ENCODE measurements around the gene NSD2. TPM values are rescaled to one million over a fixed set of nuclear protein-coding genes. Genes with fewer than 3 reads are reported as not detected.

NSD2 gene
- total RNA-seq, 1 experiment from 2014 or later = 122 TPM

DNA sequence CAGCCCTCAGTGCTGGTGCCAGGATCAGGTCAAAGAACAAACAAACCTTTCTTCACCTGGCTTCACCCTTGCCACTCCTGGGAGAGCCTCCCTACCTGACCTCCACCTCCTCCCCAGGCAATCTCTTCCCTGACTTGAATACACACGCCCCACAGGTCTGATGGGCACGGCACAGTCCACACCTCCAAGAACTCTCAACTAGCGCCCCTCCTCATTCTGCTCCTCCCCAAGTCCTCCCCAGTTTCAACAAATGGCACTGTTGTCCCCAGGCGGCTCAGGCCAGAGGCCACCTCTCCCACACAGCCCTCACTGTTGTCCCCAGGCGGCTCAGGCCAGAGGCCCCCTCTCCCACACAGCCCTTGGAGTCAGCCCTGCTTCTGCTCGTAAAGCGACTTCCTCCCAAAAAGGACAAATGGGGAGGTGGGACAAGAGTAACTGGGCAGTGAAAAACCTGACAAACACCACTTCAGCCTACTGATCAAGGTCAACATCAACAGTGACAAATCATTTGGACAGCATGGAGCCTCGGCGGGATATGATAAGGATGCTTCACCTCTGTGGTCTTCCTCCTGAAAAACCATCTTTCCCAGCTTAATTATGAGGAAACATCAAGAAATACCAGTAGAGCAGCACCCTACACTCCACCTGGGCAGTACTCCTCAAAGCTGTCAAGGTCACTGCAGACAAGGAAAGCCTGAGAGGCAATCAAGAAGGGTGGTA, 18.1 kb upstream of the NSD2 start:
- Mint-ChIP-seq H3K4me1 (ENCODE audit: low read depth, unreplicated experiment) (peaks cover 7% of the 10 kb centered on the region), H3K9me3 (ENCODE audit: unreplicated experiment) (no peaks in the 10 kb centered on the region), H3K27me3 (ENCODE audit: insufficient read depth, unreplicated experiment) (no peaks in the 10 kb centered on the region), H3K27ac (ENCODE audit: unreplicated experiment) (no peak overlapping the region), H3K36me3 (ENCODE audit: insufficient read depth, unreplicated experiment) (peaks cover 18% of the 10 kb centered on the region), H3K4me3 (ENCODE audit: unreplicated experiment) (peak overlapping the region; percentile 24)
- no peaks in the 10 kb centered on the region for H3K9me3 ChIP-seq
- no peak for DNase-seq
- TF ChIP-seq, protein P1, sequence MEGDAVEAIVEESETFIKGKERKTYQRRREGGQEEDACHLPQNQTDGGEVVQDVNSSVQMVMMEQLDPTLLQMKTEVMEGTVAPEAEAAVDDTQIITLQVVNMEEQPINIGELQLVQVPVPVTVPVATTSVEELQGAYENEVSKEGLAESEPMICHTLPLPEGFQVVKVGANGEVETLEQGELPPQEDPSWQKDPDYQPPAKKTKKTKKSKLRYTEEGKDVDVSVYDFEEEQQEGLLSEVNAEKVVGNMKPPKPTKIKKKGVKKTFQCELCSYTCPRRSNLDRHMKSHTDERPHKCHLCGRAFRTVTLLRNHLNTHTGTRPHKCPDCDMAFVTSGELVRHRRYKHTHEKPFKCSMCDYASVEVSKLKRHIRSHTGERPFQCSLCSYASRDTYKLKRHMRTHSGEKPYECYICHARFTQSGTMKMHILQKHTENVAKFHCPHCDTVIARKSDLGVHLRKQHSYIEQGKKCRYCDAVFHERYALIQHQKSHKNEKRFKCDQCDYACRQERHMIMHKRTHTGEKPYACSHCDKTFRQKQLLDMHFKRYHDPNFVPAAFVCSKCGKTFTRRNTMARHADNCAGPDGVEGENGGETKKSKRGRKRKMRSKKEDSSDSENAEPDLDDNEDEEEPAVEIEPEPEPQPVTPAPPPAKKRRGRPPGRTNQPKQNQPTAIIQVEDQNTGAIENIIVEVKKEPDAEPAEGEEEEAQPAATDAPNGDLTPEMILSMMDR (IDR thresholded peaks at IDR 0.05; ENCODE audit: insufficient read depth in 1 of 2, low read depth in 1 of 2, low read length in 1 of 2, severe bottlenecking in 1 of 2, unreplicated experiment in 1 of 2) = no peak
- ChIA-PET CTCF (interaction anchor here (1.0 kb wide), 1 partner anchor 58 kb away, joined by 10 read pairs; no protein-coding TSS in a partner anchor), POLR2A (no interaction called here)
- H3K27me3 ChIP-seq (replicated peaks; ENCODE audit: control insufficient read depth, insufficient read depth, low read length) = no peaks in the 10 kb centered on the region
- no peak overlapping the region for H3K4me3 ChIP-seq (ENCODE audit: low read depth, low read length)
- H3K4me1 ChIP-seq = peaks cover 14% of the 10 kb centered on the region
- intact Hi-C loops (cut with micrococcal nuclease; ENCODE audit: unreplicated experiment) = no loop called here
- no peaks in the 10 kb centered on the region for H3K36me3 ChIP-seq (ENCODE audit: control insufficient read depth, insufficient read depth, low read length)
- BruUV-seq (replicated peaks) = no TSS peak

DNA sequence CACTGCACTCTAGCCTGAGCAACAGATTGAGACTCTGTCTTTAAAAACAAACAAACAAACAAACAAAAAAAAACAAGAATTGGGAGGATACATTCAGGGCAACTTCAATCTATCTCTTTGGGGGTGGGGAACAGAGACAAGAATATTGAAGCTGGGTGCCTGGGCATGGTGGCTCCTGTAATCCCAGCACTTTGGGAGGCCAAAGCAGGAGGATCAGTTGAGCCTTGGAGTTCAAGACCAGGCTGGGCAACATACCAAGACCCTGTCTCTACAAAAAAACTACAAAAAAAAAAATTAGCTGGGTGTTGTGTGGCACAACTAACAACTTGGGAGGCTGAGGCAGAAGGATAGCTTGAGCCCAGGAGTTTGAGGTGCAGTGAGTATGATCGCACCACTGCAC, 16.4 kb upstream of the NSD2 start:
- TF ChIP-seq, protein P1 (IDR thresholded peaks at IDR 0.05; ENCODE audit: insufficient read depth in 1 of 2, low read depth in 1 of 2, low read length in 1 of 2, severe bottlenecking in 1 of 2, unreplicated experiment in 1 of 2) = no peak
- Histone ChIP-seq H3K9me3 (no peaks in the 10 kb centered on the region), H3K4me3 (ENCODE audit: low read depth, low read length) (peak overlapping the region; percentile 95), H3K36me3 (ENCODE audit: control insufficient read depth, insufficient read depth, low read length) (no peaks in the 10 kb centered on the region), H3K27me3 (replicated peaks; ENCODE audit: control insufficient read depth, insufficient read depth, low read length) (no peaks in the 10 kb centered on the region), H3K4me1 (peaks cover 14% of the 10 kb centered on the region)
- peaks cover 7% of the 10 kb centered on the region for H3K4me1 Mint-ChIP-seq (ENCODE audit: low read depth, unreplicated experiment)
- ChIA-PET POLR2A (interaction anchor here (0.6 to 2.2 kb wide), 4 partner anchors 13 to 91 kb away, joined by 3 to 16 read pairs (median 7); partner anchors contain the start of gene NSD2), CTCF (no interaction called here)
- intact Hi-C loops (cut with micrococcal nuclease; ENCODE audit: unreplicated experiment) = no loop called here
- no peaks in the 10 kb centered on the region for H3K27me3 Mint-ChIP-seq (ENCODE audit: insufficient read depth, unreplicated experiment)
- H3K36me3 Mint-ChIP-seq (ENCODE audit: insufficient read depth, unreplicated experiment) = peaks cover 18% of the 10 kb centered on the region
- BruUV-seq (replicated peaks) = TSS peak; percentile 44
- no peaks in the 10 kb centered on the region for H3K9me3 Mint-ChIP-seq (ENCODE audit: unreplicated experiment)
- peak overlapping the region; percentile 37 for H3K27ac Mint-ChIP-seq (ENCODE audit: unreplicated experiment)
- H3K4me3 Mint-ChIP-seq (ENCODE audit: unreplicated experiment) = peak overlapping the region; percentile 71
- no peak for DNase-seq

DNA sequence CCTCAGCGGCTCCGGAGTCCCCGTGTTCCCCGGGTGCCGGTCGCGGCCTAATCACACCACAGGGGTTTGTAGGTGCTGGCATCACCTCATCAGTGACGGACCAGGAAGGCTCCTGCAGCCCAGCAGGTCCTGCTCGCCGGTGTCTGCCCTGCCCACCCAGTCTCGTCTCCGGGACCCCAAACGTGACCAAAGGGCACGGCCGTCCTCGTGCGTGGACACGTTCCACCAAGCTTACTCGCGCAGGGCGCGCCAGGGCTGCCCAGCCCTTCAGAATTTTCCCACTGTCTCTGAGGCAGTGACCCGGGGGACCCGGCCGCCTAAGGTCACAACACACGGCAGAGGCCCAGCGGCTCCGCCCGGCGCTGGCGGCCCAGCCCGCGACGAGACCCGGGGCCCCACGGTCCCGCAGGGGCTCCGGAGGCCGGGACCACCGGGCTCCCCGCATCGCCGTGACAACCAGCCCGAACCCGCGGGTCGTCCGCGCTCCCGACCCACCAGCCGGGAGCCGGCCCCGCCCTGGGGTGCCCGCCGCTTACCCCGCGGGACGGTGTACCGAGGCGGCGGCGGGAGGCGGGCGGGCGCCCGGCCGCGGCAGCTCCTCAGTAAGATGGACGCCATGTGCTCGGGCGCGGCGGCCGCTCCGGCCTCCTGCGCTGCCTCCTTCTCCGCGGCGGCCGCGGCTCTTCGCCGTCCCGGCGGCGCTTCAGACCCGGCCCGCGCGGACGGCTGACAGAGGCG, 15.7 kb upstream of the NSD2 start:
- no peak for DNase-seq
- Histone ChIP-seq H3K9me3 (no peaks in the 10 kb centered on the region), H3K27me3 (replicated peaks; ENCODE audit: control insufficient read depth, insufficient read depth, low read length) (no peaks in the 10 kb centered on the region), H3K36me3 (ENCODE audit: control insufficient read depth, insufficient read depth, low read length) (no peaks in the 10 kb centered on the region), H3K4me1 (peaks cover 14% of the 10 kb centered on the region), H3K4me3 (ENCODE audit: low read depth, low read length) (peak overlapping the region; percentile 95)
- peak overlapping the region; percentile 37 for H3K27ac Mint-ChIP-seq (ENCODE audit: unreplicated experiment)
- BruUV-seq (replicated peaks) = no TSS peak
- intact Hi-C loops (cut with micrococcal nuclease; ENCODE audit: unreplicated experiment) = loop anchor here (1.0 to 2.0 kb wide), 5 partner anchors 13 to 134 kb away; partner anchors contain the start of genes TACC3 and TMEM129
- peaks cover 18% of the 10 kb centered on the region for H3K36me3 Mint-ChIP-seq (ENCODE audit: insufficient read depth, unreplicated experiment)
- no peaks in the 10 kb centered on the region for H3K9me3 Mint-ChIP-seq (ENCODE audit: unreplicated experiment)
- H3K4me1 Mint-ChIP-seq (ENCODE audit: low read depth, unreplicated experiment) = peaks cover 7% of the 10 kb centered on the region
- no peaks in the 10 kb centered on the region for H3K27me3 Mint-ChIP-seq (ENCODE audit: insufficient read depth, unreplicated experiment)
- ChIA-PET CTCF (no interaction called here), POLR2A (interaction anchor here (0.6 to 2.2 kb wide), 4 partner anchors 12 to 92 kb away, joined by 3 to 16 read pairs (median 7); partner anchors contain the start of gene NSD2)
- peak overlapping the region; percentile 71 for H3K4me3 Mint-ChIP-seq (ENCODE audit: unreplicated experiment)
- TF ChIP-seq, protein P1 (IDR thresholded peaks at IDR 0.05; ENCODE audit: insufficient read depth in 1 of 2, low read depth in 1 of 2, low read length in 1 of 2, severe bottlenecking in 1 of 2, unreplicated experiment in 1 of 2) = no peak
